Stimulated activated CD4-positive, alpha-beta T cell treated with anti-CD3 and anti-CD28 coated beads, Interleukin-2, amount 100 ng/mL, for 24 hours (primary cell): ENCODE measurements around the gene PTGDR2.

Experiments
- DNase-seq, 2 donors: peaks; one replicate each; pipeline ENCODE4 v3.0.0-alpha.2; 2020

The PTGDR2 gene

GRCh38 chr11:60858731-60859464 is 3.1 kb upstream of the PTGDR2 start:
- DNase-seq: no peak

- no peak for DNase-seq
Measured at GRCh38 chr11:60858236-60858635, 2.5 kb upstream of the PTGDR2 start.

- no peak for DNase-seq
Measured at GRCh38 chr11:60857378-60858232, 1.9 kb upstream of the PTGDR2 start.

GRCh38 chr11:60854847-60855725 is 664 bp downstream of the PTGDR2 start:
- no peak for DNase-seq

GRCh38 chr11:60854140-60854846 is 1.5 kb downstream of the PTGDR2 start:
- no peak for DNase-seq

GRCh38 chr11:60852982-60853950 is 2.5 kb downstream of the PTGDR2 start:
- DNase-seq: no peak

- no peak for DNase-seq
Measured at GRCh38 chr11:60852117-60852981, 3.4 kb downstream of the PTGDR2 start.

GRCh38 chr11:60851327-60852104 is 4.2 kb downstream of the PTGDR2 start:
- no peak for DNase-seq

- DNase-seq: no peak
Measured at GRCh38 chr11:60849641-60850520, 5.9 kb downstream of the PTGDR2 start.

GRCh38 chr11:60848714-60849151 is 7.0 kb downstream of the PTGDR2 start:
- no peak for DNase-seq

GRCh38 chr11:60847896-60848295 is 7.9 kb downstream of the PTGDR2 start:
- no peak for DNase-seq

- DNase-seq: no peak
Measured at GRCh38 chr11:60847281-60847680, 8.5 kb downstream of the PTGDR2 start.

GRCh38 chr11:60845338-60845737 is 10.4 kb downstream of the PTGDR2 start:
- no peak for DNase-seq

- DNase-seq: no peak
Measured at GRCh38 chr11:60844870-60845221, 10.9 kb downstream of the PTGDR2 start.

- no peak for DNase-seq
Measured at GRCh38 chr11:60844045-60844869, 11.5 kb downstream of the PTGDR2 start.

- DNase-seq: no peak
Measured at GRCh38 chr11:60842668-60843600, 12.8 kb downstream of the PTGDR2 start.
